Epithelial cell of esophagus (primary cell): Measurements from ENCODE around the gene COX6B1.

ENCODE experiments used
- DNase-seq: peaks from one replicate; pipeline ENCODE4 v3.0.0; 2010; ENCODE audit warnings: low read depth
- H3K4me3 ChIP-seq: 2 replicates; pipeline ENCODE4 v1.5.1; 2011; ENCODE audit warnings: mild to moderate bottlenecking, low read length, control low read depth
- CTCF ChIP-seq: IDR thresholded peaks from 2 replicates; pipeline ENCODE4 v1.5.1; 2011; ENCODE audit warnings: low read depth, mild to moderate bottlenecking, low read length, control low read depth, inconsistent platforms; ENCODE audit not compliant: insufficient read depth; ENCODE audit errors: missing control alignments

The COX6B1 gene

DNA sequence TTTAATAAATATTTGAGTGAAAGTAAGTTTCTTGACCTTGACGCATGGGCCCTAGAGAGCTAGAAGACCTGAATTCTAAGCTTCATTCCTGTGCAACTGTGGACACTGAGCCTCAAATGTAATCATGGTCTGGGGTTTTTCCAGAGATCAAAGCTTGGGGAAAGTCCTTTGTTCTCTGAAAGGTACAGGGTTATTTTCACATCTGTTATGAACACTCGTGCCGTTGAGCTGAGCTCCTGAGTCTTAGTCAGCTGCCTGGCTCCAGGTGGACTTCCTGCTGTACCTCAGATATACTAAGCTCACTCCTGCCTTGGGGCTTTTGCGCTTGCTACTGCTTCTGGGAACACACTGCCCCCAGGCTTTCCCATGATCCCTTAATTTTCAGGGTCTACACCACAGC is 48.7 kb downstream of the COX6B1 start:
- peak; percentile 19 for DNase-seq
- H3K4me3 ChIP-seq, result no peak overlapping the region
- TF ChIP-seq CTCF, result no peak

DNA sequence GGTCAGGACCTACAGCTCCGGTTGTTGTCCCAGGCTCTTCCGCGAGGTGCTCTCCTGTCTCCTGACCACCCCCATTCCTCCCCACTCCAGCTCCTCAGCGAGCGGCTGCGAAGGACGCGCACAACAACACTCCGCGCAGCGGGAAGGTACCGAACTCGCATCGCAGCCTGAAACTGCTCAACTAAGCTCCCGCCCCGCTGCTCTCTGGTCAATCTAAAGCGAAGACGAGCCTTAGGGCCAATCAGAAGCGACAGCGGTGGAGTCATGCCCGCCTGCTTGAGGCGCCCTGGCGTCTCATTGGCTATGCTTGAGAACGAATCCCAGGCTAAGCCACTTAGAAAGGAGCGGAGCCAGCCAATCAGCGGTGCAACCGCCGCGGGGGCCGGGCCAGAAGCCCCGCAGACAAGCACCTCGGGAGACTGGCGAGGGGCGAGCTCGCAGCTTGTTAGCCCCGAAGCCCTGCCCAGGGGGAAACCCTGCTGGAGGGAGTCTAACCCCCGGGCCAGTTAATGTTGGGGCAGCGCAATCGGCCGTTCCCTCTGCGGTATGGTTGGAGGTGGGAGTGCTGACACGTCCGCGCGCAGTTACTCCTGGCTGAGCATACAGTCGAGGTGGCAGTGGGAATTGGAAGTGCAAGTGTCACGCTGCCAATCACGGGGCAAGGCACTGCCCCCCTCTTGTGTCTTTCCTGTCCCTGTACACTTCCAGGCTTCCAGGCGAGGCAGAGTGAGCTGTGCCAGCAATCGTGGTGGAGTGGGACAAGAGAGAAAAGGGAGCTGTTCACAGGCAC is 54.3 kb downstream of the COX6B1 start:
- peak; percentile 99 for DNase-seq
- no peak for TF ChIP-seq CTCF
- peak overlapping the region; percentile 70 for H3K4me3 ChIP-seq

DNA sequence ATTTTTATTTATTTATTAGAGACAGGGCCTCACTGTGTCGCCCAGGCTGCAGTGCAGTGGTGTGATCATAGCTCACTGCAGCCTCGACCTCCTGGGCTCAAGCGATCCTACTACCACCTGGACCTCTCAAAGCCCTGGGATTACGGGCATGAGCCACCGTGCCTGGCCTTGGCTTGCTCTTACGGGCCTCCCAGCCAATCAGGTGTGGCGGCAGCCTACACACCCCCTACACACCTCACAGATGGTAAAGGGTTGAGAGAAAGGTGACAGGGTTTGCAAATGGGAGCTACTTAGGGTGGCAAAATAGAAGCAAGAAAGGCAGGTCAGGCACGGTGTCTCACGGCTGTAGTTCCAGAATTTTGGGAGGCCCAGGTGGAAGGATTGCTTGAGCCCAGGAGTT is 55.2 kb downstream of the COX6B1 start:
- no peak for DNase-seq
- no peak overlapping the region for H3K4me3 ChIP-seq
- no peak for TF ChIP-seq CTCF

GRCh38 chr19:35704218-35704617 is 56.1 kb downstream of the COX6B1 start, which contains the start of gene ZBTB32:
TSS of gene ZBTB32 (plus strand) at chr19:35704558. CDS start at chr19:35714627, 10,069 bp downstream.
- TF ChIP-seq CTCF, result no peak
- DNase-seq, result peak; percentile 70
- H3K4me3 ChIP-seq, result no peak within 1 kb of the TSS
